COLO668 (cell line): ENCODE data around the gene PPP5C.
"Not testable (repeated sequence)": the region's sequence is repeated elsewhere in the genome, so short reads cannot be mapped to it uniquely, and the experiment has no call there.

Experiments used
- DNase-seq: peaks from one replicate; lab custom pipeline; 2025; ENCODE audit not compliant: unreplicated experiment; lab: John Stamatoyannopoulos, UW

PPP5C gene

DNA sequence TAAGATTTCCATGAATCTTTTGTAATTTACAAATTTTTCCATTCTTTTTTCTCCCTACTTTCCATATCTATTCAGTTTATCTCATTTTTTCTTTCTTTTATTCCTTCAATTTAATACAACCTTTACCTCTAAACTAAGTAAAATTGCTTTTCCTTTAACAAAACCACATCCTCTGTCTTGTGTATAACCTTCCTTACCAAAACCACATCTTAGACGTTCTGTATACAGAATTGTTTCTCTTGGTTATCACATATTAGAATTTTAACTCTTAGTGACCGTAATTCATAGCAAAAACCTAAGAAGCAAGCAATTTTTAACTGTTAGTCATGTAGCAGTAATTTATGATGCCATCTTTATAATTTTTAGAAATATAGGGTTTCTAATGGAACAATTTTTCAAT lies 15.0 kb downstream of the PPP5C start:
- DNase-seq = no peak

DNA sequence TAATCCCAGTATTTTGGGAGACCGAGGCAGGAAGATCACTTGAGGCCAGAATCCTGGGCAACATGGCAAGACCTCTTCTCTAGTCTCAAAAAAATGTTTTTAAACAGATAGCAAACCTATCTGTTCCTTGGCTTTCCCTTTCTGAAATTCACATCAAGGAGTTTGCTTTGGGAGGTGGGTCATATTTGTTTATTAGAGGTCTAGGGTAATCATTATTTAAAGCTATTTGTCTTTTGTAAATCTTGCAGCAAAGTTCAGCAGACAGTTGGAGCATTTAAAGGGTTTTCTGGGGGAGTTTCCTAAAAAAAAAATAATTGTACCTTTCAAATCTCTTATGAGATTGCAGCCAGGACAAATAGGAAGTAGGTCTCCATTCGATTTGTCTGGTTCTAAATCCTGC lies 17.5 kb downstream of the PPP5C start:
- DNase-seq = no peak

DNA sequence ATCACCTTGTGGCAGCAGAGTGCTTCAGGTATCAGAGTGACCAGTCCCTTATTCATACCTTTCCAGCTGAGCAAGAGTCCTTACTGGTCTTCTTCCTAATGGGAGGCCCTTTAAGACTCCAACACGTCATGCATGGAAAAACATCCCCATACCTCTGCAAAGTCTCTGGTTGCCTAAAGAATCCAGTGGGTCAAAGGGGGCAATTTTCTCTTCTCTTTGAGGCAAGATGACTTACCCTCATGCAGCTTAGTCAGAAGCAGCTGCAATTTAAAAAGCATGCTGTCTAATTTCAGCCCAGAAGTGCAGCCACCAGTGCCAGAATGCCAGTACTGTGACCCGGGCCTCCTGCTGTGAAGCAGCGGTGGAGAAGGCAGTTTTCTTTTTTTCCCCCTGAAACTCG lies 18.7 kb downstream of the PPP5C start:
- no peak for DNase-seq

DNA sequence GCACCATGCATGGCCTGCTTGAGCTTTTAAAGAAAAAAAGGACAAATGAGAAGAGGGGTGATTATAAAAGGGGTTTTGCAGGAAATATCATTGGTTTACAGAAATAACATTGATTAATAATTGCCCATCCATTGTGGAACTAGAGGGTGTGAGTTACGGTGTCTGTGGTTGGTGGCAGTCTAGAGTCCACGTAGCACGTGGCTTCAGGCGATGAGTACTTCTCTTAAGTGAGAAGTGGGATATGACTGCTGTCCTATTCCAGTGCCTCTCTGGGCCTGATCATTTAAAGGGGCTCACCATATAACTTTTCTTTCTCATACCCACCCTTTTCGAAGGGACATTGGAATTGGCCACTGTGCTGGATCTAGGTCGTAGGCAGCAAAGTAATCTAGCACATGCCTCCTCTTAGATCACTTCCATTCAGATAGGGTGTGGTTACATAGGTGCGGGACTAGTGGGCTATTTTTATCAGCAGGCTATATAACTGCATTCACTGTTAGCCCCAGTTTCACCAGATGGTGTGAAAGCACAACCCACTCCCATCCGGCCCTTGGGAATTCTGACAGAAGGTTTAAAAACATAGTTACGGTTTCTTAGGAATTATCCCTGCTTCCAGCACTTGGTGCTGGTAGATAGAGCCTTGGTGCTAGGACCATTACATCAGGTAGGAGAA lies 19.9 kb downstream of the PPP5C start:
- no peak for DNase-seq

DNA sequence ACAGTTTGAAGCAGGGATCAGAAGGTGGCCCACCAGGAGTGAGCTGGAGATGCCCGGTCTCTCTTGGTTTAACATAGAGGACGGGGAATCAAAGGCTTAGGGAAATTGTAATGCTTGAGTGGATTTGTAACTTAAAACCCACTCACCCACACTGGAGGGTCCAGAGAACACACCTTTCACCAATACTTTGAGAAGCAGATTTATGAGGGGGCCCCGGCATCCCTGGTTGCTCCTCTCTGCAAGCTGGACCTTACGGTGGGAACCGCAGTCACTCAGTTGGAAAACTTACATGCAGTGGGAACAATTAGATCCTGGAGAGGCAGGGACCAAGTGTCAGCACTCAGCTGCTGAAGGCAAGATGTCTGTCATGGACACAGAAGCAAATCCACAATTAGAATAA lies 20.5 kb downstream of the PPP5C start:
- DNase-seq = no peak

DNA sequence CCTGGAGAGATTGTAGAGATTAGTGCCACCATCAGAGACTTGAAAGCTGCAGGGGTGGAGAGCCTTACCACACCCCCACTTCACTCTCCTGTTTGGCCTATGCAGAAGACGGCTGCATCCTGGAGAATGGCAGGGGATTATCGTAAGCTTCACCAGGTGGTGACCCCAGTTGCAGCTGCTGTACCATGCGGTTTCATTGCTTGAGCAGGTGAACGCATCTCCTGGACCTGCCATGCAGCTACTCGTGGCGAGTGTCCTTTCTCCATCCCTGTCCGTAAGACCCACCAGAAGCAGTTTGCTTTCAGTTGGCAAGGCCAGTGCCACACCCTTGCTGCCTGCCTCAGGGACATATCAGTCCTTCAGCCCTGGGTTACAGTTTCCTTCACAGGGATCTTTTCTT lies 21.2 kb downstream of the PPP5C start:
- no peak for DNase-seq

DNA sequence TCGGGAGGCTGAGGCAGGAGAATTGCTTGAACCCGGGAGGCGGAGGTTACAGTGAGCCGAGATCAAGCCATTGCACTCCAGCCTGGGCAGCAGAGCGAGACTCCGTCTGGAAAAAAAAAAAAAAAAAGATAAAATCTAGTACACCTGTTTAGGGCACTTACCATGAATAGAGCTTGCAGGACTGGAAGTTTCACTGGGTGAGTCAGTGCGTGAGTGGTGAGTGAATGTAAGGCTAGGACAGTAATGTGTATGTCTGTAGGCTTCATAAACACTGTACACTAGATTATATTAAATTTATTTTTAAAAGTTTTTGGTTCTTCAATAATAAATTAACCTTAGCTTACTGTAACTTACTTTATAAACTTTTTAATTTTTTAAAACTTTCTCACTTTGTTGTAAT lies 22.9 kb downstream of the PPP5C start:
- no peak for DNase-seq

DNA sequence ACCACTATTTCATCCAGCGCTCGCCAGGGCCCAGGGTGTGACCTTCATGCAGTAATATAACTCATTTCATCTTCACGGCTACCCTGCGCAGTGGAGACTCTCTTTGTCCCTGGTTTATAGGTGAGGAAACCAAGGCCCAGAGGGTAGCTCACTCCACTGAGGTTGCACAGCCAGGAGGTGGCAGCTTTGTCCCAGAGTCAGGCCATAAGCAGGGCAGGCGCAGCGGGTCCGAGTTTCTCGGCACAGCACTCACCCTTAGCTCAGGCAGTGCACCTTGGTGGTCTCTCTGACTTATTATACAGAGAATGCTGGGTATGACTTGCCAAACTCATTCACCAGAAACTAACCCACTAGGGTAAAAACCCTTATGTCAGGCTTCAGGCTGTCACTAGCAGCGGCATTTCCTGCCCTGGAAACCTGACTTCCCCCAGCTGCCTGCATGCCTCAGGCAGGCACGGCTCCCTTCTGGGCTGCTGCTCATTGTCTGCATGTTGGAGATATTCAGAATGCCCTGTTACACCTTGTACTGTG lies 24.5 kb downstream of the PPP5C start:
- no peak for DNase-seq

DNA sequence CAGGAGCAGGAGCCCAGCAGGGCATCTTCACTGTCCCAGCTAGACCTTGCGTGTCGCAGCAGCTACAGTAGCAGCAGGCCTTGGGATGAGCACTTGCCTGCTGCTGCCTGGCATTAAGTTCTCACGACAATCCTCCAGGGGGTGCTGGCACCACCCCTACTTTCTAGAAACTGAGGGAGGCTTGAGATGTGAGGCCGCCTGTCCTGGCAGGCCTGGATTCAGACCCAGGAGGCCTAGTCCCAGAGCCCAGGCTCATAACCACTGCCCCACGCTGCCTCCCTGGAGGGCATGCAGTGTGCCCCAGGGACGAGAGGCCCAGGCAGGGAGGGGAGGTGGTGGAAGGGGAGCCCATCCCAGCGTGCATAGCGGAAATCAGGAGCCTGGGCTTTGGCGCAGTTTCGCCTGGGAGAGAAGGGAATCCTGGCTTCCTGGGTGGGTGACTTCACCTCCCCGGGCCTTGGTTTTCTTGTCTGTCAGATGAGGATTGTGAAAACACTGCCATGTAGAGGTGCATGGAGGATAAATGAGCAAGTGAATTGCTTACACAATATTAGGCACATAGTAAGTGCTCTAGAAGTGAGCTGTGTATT lies 26.1 kb downstream of the PPP5C start:
- no peak for DNase-seq

DNA sequence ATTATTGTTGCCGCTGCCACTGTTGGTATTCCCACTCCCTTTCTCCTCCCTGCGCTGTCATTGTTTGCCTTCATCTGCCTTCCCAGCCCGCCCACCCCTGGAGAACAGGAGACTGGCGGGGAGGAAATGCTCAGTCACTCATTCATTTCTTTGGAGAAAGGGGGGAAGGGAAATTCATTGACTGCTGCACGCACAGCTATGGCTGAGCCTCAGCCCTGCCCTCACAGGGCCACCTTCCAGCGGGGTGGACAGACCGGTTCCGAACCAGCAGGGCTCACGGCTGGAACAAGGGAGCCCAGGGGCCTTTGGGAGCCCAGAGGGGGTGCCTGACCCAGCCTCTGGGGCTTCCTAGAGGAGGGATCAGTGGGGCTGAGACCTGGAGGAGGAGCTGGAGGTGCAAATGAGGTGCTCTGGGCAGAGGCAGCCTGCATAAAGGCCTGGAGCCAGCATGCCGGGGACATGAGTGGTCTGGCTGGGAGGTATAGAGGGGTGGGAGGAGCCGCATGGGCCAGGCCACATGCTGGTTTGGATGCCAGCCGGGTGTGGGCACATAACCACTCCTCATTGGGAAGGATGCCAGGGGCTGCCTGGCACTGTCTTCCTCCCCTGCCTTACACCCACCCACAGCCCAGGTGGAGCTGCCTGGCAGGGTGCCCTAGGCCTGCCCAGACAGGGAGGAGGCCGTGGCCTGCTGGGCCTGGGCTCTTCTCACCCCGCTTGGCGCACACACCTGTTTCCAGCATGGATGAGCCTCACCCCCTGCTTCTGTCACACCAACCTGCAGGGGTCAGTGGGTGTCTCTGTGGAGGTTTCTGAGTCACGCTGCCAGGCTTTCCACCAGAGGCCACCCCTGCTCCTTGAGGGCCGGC lies 26.8 kb downstream of the PPP5C start:
- peak; percentile 86 for DNase-seq

DNA sequence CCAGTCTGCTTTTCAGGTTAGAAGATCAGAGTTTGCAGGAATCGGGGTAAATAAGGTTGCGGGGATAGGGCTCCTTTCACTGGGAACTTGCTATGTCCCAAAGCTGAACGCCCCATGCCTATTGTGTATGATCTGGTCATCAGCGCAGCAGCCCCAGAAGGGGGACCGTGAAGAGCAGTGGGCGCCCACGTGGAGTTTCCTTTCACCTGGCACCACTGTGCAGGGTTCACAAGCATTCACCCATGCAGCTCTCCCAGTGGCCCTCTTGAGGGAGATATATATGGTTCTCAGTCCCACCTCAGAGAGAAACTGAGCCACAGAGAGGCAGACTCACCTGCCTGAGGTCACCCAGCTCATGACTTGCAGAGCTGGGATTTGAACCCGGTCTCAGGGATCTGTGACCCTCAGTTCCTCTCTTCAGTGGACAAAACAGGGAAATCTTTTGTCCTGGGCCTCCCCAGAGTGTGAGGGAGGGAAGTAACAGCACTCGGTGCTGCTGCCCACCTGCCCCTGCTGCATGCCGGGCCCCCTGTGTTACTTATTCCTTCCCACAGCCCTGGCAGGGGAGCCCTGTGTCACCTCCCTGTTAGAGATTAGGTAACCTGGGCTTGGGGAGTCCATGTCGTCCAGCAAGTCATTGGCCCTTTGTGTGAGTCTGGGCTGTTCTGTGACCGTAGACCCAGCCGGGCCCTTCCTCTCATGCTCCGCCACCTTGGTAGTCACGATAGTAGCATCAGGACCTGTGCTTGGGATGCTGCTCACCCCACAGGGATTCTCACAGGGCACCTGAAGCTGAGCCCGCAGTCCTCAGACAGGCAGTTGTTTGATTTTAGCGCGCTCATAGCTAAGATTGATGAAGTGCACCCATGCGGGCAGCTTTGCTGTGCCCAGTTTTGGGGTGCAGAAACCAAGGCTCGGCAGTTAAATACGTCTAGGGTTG lies 27.9 kb downstream of the PPP5C start:
- DNase-seq = no peak

DNA sequence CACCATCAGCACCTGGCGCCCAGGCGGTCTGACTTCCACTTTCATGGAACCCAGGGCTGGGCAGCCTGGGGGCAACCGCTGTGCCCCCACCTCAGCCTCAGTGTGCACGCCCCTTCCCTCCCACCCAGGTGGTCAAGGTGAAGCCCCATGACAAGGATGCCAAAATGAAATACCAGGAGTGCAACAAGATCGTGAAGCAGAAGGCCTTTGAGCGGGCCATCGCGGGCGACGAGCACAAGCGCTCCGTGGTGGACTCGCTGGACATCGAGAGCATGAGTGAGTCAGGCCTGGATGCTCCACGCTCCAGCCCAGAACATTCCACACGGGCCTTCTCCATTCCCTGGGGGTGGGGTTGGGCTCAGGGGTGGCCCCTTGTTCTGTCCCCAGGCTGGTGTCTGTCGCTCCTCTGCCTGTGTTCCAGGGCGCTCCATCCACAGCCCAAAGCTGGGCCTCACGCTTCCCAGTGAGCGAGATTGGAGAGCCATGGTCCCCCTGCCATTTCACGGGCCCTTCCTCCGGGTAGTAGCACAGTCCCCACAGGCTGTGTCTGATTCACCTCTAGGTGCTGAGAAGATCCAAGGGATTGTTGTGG lies 28.7 kb downstream of the PPP5C start:
- not testable (repeated sequence) for DNase-seq

DNA sequence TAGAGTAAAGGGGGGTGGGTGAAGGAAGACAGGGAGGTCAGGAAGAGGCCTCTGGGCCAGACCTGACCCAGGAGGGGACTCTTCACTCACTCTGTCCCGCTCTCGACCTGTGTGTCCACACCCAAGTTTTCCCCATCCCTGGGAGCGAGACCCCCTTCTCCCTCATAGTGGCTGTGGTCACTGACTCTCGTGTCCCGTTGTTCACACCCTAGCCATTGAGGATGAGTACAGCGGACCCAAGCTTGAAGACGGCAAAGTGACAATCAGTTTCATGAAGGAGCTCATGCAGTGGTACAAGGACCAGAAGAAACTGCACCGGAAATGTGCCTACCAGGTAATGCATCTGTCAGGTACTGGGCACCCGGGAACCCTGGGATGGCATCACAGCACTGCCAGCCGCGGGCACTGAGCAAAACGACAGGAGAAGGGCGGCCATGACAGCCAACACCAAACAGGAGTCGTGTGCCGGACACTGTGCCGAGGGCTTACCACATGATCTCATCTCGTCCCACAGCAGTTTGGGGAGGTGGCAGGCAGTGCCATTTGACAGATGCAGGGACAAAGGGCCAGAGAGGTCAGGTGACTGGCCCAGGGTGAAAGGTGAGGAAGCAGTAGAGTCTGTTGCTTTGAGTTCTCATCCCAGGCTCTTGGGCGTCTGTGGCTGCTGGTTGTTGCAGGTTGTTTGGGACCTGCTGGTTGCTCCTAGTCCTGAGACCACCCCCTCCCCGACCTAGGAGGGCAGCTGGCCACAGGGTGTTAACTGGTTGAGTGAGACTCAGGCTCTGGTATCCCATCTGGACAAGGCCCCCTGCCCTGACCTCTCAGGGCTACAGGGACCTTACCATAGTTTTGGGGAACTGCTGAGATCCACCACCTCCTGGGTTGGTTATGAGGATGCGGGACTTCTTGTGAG lies 29.6 kb downstream of the PPP5C start:
- no peak for DNase-seq

DNA sequence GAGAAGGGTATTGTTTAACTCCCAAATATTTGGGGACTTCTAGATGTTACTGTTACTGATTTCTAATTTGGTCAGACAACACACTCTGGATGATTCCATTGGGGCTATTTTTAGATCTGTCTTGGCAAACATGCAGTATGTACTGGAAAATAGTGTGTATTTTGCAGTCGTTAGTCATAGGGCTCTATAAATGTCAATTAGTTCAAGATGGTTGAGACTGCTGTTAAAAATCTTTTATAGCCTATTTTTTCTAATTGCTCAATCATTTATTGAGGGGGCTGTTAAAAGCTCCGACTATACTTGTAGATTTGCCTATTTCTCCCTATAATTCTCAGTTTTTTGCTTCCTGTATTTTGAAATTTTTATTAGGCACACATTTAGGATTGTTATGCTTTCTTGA lies 31.4 kb downstream of the PPP5C start:
- DNase-seq = no peak

DNA sequence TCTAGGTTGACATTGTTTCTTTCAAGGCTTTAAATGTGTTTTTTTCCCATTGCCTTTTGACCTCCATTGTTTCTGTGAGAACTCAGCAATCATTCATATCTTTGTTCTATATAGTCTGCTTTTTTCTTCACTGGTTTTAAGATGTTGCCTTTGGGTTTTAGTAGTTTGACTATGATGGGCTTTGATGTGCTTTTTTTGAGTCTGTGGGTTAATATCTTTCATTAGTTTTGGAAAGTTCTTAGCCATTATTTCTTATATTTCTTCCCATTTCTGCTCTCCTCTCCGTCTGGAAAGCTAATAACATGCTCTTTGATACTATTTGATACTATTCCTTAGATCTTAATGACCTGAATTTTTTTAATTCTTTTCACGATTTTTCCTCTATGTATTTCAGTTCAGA lies 33.8 kb downstream of the PPP5C start:
- DNase-seq = no peak

DNA sequence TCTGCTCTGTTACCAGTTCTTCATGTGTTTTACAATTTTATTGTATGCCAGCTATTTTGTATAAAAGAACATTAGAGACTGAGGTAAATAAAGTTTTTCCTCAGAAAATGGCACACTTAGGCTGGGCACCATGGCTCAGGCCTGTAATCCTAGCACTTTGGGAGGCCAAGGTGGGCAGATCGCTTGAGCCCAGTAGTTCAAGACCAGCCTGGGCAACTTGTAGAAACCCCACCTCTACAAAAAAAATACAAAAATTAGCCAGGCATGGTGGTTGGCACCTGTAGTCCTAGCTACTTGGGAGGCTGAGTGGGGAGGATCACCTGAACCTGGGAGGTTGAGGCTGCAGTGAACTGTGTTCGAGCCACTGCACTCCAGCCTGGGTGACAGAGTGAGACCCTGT lies 34.5 kb downstream of the PPP5C start:
- DNase-seq = no peak

DNA sequence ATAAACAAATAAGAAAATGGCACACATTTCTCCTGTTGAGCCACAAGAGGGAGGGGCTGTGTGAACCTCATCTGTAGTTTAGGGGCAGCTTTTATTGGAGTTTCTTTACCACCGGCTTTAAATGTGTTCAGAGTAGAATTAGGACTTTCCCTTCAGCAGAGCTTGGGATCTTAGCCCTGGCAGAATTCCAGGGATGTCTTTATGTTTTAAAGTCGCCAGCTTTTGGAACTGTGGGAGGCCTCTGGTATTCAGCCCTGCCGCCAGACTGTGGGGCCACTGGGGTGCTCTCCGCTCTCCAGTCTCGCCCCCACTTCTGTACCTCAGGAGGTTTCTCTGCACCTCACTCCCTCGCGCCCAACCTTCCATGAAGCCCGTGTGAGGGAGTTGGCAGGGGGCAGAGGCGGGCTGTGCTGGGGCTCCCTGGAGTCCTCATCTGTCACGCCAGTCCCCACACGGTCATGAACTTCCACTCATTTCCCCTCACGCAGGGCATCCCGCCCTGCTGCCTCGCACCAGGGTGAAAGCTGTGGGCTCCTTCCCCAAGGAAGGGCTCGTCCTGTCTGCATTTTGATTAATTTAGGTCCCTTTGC lies 35.0 kb downstream of the PPP5C start:
- no peak for DNase-seq

DNA sequence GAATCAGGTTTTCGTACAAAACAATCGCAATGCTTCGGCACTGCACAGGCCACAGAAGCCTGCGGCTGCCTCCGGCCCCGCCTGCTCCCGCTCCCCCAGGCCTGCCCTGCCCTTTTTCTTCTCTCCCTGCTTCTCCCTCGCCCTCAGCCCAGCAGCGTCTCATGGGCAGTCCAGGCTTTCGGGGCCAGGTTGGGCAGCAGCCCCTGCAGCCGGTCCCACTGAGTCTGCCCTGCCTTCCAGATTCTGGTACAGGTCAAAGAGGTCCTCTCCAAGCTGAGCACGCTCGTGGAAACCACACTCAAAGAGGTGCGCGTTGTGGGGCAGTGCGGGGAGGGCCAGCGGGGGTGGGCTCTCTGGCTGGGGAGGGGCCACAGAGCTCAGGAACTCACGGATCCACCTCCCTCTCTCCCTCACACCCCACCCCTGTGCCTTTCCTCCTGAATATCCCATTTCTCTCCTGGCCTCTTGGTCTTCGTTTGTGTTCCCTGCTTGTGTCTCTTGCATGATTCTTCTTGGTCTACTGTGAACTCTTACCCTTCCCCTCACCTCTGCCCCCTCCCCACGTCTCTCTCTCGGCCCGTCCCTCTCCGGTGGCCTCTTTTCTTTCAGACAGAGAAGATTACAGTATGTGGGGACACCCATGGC lies 36.4 kb downstream of the PPP5C start:
- DNase-seq = no peak

DNA sequence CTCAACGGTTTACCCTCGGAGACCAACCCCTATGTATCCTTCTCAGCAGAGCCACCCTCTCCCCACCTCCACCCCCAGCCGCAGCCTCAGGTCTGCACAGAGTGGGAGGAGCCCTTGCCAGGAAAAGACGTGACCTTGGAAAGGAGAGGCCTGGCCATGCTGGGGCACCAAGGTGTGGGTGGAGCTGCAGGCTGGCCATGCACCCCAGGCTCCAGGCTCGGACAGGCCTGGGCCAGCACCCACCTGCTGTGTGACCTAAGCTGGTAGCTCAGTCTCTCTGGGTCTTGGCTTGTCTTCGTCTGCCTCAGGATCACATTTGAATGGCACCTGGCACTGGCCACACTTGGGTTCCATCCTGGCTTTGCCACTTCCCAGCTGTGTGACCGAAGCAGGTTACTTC lies 37.0 kb downstream of the PPP5C start:
- DNase-seq = no peak
